H1 (cell line): ENCODE data around the gene TYW5. TPM values are rescaled to one million over a fixed set of nuclear protein-coding genes. Genes with fewer than 3 reads are reported as not detected.

Experiments
- ASH2L ChIP-seq: fragments of 200-600, 300-600 bp; sonication (generic); IDR thresholded peaks from one replicate; pipeline ENCODE4 v1.7.1; 2017; ENCODE audit warnings: low read length
- ATF2 ChIP-seq: IDR thresholded peaks from 2 replicates; pipeline ENCODE4 v1.6.1; 2012; ENCODE audit warnings: low read length, inconsistent platforms
- SP4 ChIP-seq: IDR thresholded peaks from 2 replicates; pipeline ENCODE4 v1.6.1; 2012; ENCODE audit warnings: low read length, inconsistent platforms
- TEAD4 ChIP-seq: IDR thresholded peaks from 2 replicates; pipeline ENCODE4 v1.6.1; 2012; ENCODE audit warnings: low read depth, low read length, inconsistent platforms, mixed read lengths
- polyA plus RNA-seq, 7 experiments: library from polyadenylated mRNA; depleted of rRNA in 3 of 7; stranded (reverse) in 5 of 7; unstranded in 2 of 7; fragments of >200 nt in 5 of 7; fragments of 200-250 nt in 2 of 7; gene quantifications; 1 replicate in 5 of 7; 2 replicates in 1 of 7; 4 replicates in 1 of 7; pipeline versions ENCODE4 v1.2.1 to v1.2.3, GENCODE V29; 2011 to 2013; ENCODE audit warnings: missing spikeins in 2 of 7, mixed read lengths in 2 of 7
- total RNA-seq: library from RNA; stranded (reverse); fragmentation: NEBNext Ultra II Directional; extraction: Animal tissue kit (Norgen Biotek cat#: 25700); gene quantifications from 2 replicates; pipeline ENCODE4 v1.2.1, GENCODE V29; 2021
- TF ChIP-seq, protein P1 (sequence below): IDR thresholded peaks from 2 replicates; pipeline ENCODE4 v1.6.1; 2011; ENCODE audit warnings: low read length, improper control_type of control experiment

TYW5 gene
- total and polyA plus RNA-seq, 2 of the 8 experiments (the other 6 are each of a cell fraction or from before 2014, with no cell fraction given), result 5.4 to 11.3 TPM

GRCh38 chr2:199907008-199907714, 48.1 kb downstream of the TYW5 start (continued):
- TF ChIP-seq, protein P1, sequence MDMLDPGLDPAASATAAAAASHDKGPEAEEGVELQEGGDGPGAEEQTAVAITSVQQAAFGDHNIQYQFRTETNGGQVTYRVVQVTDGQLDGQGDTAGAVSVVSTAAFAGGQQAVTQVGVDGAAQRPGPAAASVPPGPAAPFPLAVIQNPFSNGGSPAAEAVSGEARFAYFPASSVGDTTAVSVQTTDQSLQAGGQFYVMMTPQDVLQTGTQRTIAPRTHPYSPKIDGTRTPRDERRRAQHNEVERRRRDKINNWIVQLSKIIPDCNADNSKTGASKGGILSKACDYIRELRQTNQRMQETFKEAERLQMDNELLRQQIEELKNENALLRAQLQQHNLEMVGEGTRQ, result no peak
- TF ChIP-seq SP4 (no peak), ASH2L (no peak), ATF2 (no peak), TEAD4 (no peak)
